Pancreas (tissue), 10 donors: ENCODE data around the gene DOCK3. TPM values are rescaled to one million over a fixed set of nuclear protein-coding genes. Genes with fewer than 3 reads are reported as not detected.

Experiments
- ATAC-seq, 4 donors: fragments of 200-7000 bp; cut with Tn5 transposase; one replicate each; pipeline versions ENCODE4 v1.8.0 to v1.9.1; 2020; ENCODE audit warnings: mild to moderate bottlenecking in 4 of 4, moderate library complexity in 4 of 4
- DNase-seq, 6 donors: peaks; one replicate each; pipeline ENCODE4 v3.0.0-alpha.2; 2020
- FAIRE-seq: peaks from 2 replicates; lab custom pipeline; 2012; peaks lifted over from hg19 to GRCh38; lab: Jason Lieb, UNC
- H3K27ac ChIP-seq, 4 donors: fragments of 200-600 bp; sonication (generic); 1 replicate in 3 of 4; 2 replicates in 1 of 4; pipeline versions ENCODE4 v1.5.0 to v1.8.0; 2020
- H3K27me3 ChIP-seq, 4 donors: fragments of 200-600 bp; one replicate each; pipeline ENCODE4 v1.8.0; 2021
- H3K36me3 ChIP-seq, 3 donors: fragments of 200-600 bp; sonication (generic) in 1 of 3; one replicate each; pipeline versions ENCODE4 v1.5.0 to v1.8.0; 2020 to 2021
- H3K4me1 ChIP-seq, 3 donors: fragments of 200-600 bp; one replicate each; pipeline ENCODE4 v1.8.0; 2021
- H3K4me3 ChIP-seq, 4 donors: fragments of 200-600 bp; sonication (generic) in 2 of 4; one replicate each; pipeline versions ENCODE4 v1.5.0 to v1.8.0; 2020 to 2021
- H3K9me3 ChIP-seq, 4 donors: fragments of 200-600 bp; one replicate each; pipeline ENCODE4 v1.8.0; 2021
- WGBS, 2 donors: extraction: QIAGEN DNeasy Blood & Tissue Kit; methylation state at CpG; one replicate each; pipeline ENCODE4 v1.1.7; 2013; 5-methylcytosine and 5-hydroxymethylcytosine counted together
- intact Hi-C, 3 donors: fragments of 100-400 bp; cut with DNase I; formaldehyde crosslinking; loops; one replicate each; pipeline versions ENCODE4 v1.11.1 to v1.14.2; 2022
- microRNA-seq, 2 donors: library from miRNA; unstranded; fragments of <30 nt; microRNA quantifications; one replicate each; pipeline versions ENCODE4 to v1.1.0, GENCODE V29; 2019 to 2020
- polyA plus RNA-seq, 2 donors: library from polyadenylated mRNA; stranded (reverse); fragments of 200-250 nt; gene quantifications; one replicate each; pipeline ENCODE4 v1.2.3, GENCODE V29; 2013
- total RNA-seq, 6 donors: library from RNA; stranded (reverse); fragmentation: NEBNext Ultra II Directional in 4 of 6; extraction: Animal tissue kit (Norgen Biotek cat#: 25700) in 4 of 6; gene quantifications; one replicate each; pipeline versions ENCODE4 v1.2.1 to v1.2.4, GENCODE V29; 2021 to 2023
- TF ChIP-seq, protein P1 (sequence below), 4 donors: fragments of 200-600 bp; sonication (generic) in 3 of 4; IDR thresholded peaks; one replicate each; pipeline versions ENCODE4 v1.5.0 to v1.8.0; 2021; ENCODE audit warnings: antibody characterized with exemption in 4 of 4
- donor health status: healthy with polysubstance abuse.
- donor health status: DM: no; HTN: no; CAD: no; lungs with moderate emphysema.
- donor health status: DM: no; HTN: no; CAD: no.
- donor health status: control.
- donor health status: control.
- donor health status: Bipolar disorder and iron deficiency.
- donor health status: DM: yes; HTN: yes; CAD: no.
- donor health status: DM: no; HTN: no; CAD: no.
- donor health status: DM: no; HTN: no; CAD: no.
- donor health status: DM: yes; HTN: yes; CAD: no.

Gene DOCK3
- total and polyA plus RNA-seq, 8 donors = 0.09 to 1.5 (median 0.36) TPM

DNA sequence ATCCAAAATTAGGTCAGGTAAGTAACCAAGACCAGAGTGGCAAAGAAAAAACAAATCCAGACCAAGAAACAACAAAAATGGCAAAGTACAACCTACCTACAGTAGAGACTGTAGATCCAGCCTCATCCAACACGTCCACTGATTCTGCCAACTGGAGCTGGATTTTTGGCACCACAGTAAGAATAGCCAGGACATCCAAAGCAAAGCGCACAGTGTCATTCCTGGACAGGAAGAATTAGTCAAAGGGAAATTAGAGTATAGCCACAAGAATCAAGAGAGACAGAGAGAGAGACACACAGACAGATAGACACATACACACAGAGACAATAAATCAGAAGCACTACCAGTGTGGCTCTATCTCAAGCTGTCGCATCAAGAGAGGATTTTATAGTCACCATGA is 747.5 kb downstream of the DOCK3 start:
- WGBS, 2 donors = 97 to 98% methylated on average over 3 of the region's 3 CpGs
- peaks cover 0 to 34% (median 10%) of the 10 kb centered on the region in 3 donors for H3K36me3 ChIP-seq
- TF ChIP-seq, protein P1, sequence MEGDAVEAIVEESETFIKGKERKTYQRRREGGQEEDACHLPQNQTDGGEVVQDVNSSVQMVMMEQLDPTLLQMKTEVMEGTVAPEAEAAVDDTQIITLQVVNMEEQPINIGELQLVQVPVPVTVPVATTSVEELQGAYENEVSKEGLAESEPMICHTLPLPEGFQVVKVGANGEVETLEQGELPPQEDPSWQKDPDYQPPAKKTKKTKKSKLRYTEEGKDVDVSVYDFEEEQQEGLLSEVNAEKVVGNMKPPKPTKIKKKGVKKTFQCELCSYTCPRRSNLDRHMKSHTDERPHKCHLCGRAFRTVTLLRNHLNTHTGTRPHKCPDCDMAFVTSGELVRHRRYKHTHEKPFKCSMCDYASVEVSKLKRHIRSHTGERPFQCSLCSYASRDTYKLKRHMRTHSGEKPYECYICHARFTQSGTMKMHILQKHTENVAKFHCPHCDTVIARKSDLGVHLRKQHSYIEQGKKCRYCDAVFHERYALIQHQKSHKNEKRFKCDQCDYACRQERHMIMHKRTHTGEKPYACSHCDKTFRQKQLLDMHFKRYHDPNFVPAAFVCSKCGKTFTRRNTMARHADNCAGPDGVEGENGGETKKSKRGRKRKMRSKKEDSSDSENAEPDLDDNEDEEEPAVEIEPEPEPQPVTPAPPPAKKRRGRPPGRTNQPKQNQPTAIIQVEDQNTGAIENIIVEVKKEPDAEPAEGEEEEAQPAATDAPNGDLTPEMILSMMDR (IDR thresholded peaks at IDR 0.05) = no peak
- H3K4me1 ChIP-seq = no peaks in the 10 kb centered on the region
- FAIRE-seq (no peak), DNase-seq (no peak), ATAC-seq (no peak)
- no peaks in the 10 kb centered on the region for H3K27me3 ChIP-seq
- no peak overlapping the region for H3K27ac ChIP-seq
- intact Hi-C loops = no loop called here
- no peak overlapping the region for H3K4me3 ChIP-seq
- no peaks in the 10 kb centered on the region for H3K9me3 ChIP-seq

DNA sequence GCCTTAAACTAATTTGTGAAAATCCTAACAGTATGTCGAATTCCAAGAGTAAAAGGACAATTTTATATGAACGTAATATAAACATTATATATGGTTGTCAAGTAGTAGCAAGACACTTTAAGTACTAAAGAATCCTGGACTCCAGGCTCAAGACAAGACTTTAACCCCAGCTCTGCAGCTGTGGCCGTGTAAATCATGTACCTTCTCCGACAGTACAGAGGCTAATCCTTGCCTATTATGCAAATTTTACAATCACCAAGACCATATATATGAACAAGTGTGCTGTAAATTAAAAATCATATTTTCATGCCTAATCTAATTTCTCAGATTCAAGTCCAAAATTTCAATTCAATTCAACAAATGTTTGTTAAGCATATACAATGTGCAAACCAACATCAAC is 752.2 kb downstream of the DOCK3 start:
- no peak for ATAC-seq
- no peak for DNase-seq

DNA sequence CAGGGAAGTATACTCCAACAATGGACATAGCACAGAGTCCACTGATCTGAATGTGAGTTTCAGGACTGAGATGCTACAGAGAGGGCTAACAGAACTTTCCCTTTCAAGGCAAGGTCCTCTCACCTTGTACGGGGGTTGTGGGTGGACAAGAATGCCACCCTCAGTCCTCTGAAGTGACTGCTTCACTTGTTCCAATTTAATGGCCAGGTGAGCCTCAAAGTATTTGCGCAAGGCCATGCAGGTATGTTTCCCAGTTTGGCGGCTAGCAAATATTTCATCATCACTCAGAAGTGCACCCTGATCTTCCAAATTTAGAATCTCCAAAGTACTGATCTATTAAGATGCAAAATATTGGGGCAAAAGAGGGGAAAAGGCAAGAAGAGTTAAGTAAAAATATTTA is 754.4 kb downstream of the DOCK3 start:
- H3K27me3 ChIP-seq = no peaks in the 10 kb centered on the region
- no peak overlapping the region for H3K4me3 ChIP-seq
- no peak for ATAC-seq
- H3K27ac ChIP-seq = no peak overlapping the region
- TF ChIP-seq, protein P1 (IDR thresholded peaks at IDR 0.05) = no peak
- no peaks in the 10 kb centered on the region for H3K9me3 ChIP-seq
- intact Hi-C loops = no loop called here
- H3K4me1 ChIP-seq = no peaks in the 10 kb centered on the region
- no peak for DNase-seq
- no peak for FAIRE-seq
- WGBS, 2 donors = 89 to 93% methylated on average over 3 of the region's 3 CpGs
- peaks cover 0 to 41% (median 5%) of the 10 kb centered on the region in 3 donors for H3K36me3 ChIP-seq

More for the DNA sequence above, 752.2 kb downstream of the DOCK3 start:
- Histone ChIP-seq H3K9me3 (no peaks in the 10 kb centered on the region), H3K4me3 (no peak overlapping the region), H3K4me1 (no peaks in the 10 kb centered on the region), H3K27me3 (no peaks in the 10 kb centered on the region), H3K27ac (no peak overlapping the region), H3K36me3 (peaks cover 0 to 31% (median 0%) of the 10 kb centered on the region in 3 donors)
- intact Hi-C loops = no loop called here
- WGBS, 2 donors = 82 to 85% methylated on average over 4 of the region's 4 CpGs
- no peak for FAIRE-seq
- TF ChIP-seq, protein P1 (IDR thresholded peaks at IDR 0.05) = no peak

Small RNA genes lying within 50 kb of the gene (microRNA-seq; reads per million reads assigned to microRNA genes)
- gene MIR4787 = 1.2 to 2.4 reads per million in 2 donors

Other genes starting within 250 kb of the DOCK3 start
- gene CACNA2D2, start 171.3 kb upstream of the DOCK3 start, total RNA-seq = 1 to 10 TPM; 1.1 to 4.6 (median 2.2) TPM
- 10 to 100 TPM in 1 of 2 donors, 1 to 10 TPM in 1; 5.7 to 19.5 TPM for gene CACNA2D2, start 171.3 kb upstream of the DOCK3 start, polyA plus RNA-seq
- 1 to 10 TPM; 3.2 to 5.6 (median 4.5) TPM for gene C3orf18, start 107.2 kb upstream of the DOCK3 start, total RNA-seq
- gene C3orf18, start 107.2 kb upstream of the DOCK3 start, polyA plus RNA-seq = 1 to 10 TPM; 5.3 to 8.9 TPM
- 10 to 100 TPM in 5 of 6 donors, 1 to 10 TPM in 1; 9.6 to 20.2 (median 11.8) TPM for gene HEMK1, start 105.4 kb upstream of the DOCK3 start, total RNA-seq
- gene HEMK1, start 105.4 kb upstream of the DOCK3 start, polyA plus RNA-seq = 10 to 100 TPM; 20.4 to 21.8 TPM
- gene CISH, start 63.2 kb upstream of the DOCK3 start, total RNA-seq = 10 to 100 TPM in 3 of 6 donors, 1 to 10 TPM in 3; 6.2 to 21.0 (median 9.5) TPM
- gene CISH, start 63.2 kb upstream of the DOCK3 start, polyA plus RNA-seq = 10 to 100 TPM; 11.3 to 21.5 TPM
- 10 to 100 TPM; 21.9 to 30.6 (median 24.6) TPM for gene MAPKAPK3, start 57.8 kb upstream of the DOCK3 start, total RNA-seq
- gene MAPKAPK3, start 57.8 kb upstream of the DOCK3 start, polyA plus RNA-seq = 10 to 100 TPM; 15.8 to 17.0 TPM